HG03571 (cell line): ENCODE measurements around the gene SPATA20.

Experiments
- ATAC-seq: cut with Tn5 transposase; IDR thresholded peaks from one replicate; pipeline ENCODE4 v1.9.1; 2021; ENCODE audit not compliant: unreplicated experiment

Gene SPATA20

DNA sequence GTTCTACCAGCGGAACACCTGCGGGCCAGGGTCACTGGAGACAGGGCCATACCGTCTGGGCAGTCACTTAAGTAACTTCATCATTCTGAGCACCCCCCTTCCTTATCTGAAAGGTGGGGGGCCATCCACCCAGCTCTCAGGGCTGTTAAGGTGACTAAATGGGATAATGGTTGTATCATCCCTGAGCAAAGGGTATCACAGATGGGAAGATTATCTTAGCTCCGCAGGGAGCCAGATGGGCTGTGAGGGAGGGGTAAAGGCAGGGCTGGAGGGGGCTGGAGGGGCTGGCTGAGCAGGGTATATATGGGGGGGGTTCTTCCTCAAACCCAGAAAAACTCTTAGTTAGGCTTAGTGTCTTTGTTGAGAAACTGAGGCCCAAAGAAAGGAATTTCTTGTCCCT is 10.7 kb downstream of the SPATA20 start:
- no peak for ATAC-seq

DNA sequence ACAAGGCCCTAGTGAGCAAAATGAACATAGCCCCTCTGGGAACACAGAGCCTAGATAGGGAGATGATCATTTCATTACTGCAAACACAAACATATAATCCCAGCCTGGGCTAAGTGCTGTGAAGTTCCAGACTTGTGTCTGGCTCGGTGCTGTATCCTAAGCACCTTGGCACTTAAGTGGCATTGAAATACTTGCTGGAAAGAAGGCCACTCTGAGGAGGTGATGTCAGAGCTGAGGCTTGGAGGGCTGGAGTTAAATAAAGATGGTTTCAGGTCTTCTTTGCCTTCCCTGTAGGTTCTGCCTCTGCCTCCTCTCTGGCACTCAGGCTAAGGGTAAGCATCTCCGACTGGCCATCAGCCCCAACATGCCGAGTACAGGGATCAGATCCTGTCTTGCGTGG is 11.1 kb downstream of the SPATA20 start:
- ATAC-seq = no peak

GRCh38 chr17:50558581-50558940 is 11.6 kb downstream of the SPATA20 start:
- ATAC-seq = no peak

DNA sequence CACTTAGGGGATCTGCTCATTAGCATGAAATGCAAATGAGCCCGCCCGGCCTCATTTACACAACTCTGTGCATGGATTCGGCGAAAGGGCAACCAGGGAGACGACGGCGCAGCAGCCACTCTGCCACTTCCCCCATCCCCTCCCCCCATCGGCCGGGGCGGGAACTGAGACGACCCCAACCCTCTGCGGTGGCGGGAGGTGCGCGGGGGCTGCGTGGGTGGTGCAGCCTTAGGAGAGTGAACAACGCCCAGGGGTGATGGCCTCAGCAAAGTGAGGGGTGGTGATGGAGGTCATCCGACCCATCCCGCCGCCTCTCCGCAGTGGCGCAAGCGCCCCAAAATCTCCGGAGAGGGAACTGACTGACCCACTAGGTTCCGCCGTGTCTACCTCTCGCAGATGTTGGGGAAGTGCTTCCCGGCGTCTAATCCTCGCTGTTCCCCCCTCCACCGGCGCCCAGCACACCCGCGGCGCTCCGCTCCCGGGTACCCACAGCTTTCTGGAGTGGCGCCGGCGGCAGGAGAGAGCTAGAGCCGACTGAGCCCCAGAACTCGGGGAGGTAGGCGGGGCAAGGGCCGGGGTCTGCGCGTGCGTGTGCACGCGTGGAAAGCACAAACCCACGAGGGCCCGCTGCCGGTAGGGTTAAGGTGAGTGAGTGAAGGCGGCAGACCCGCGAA is 12.1 kb downstream of the SPATA20 start:
- ATAC-seq = no peak

GRCh38 chr17:50559674-50560184 is 12.8 kb downstream of the SPATA20 start:
- ATAC-seq = no peak

DNA sequence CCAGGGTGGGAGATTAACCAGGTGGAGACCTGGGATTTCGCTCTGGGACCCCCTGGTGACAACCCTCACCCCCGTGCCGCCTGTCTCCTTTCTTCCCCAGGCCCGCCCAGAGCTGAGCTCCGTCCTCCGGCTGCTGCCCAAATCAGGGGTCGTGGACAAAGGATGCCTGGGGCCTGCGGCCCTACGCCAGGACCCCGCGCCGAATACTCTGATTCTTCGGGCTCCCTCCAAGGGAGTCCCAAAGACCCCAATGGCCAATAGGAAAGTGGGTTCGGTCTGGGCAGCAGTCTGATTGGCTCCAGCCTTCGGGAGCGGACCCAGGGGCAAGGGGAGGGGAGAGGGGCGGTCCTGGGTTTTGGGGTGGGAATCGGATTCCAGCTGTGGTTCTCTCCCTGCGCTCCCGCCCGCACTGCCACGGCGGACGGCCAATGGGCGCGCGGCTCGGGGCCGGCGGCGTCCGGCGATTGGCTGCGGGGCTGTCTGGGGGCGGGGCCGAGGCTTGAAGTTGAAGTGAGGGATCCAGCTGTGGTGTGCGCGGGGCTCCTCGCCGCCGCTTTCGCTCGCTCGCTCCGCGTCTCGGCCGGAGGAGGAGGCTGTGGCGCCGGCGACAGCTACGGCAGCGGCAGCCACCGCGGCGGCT is 13.3 kb downstream of the SPATA20 start, which contains the start of gene CACNA1G:
CACNA1G (plus strand) TSS at position 531 of the 640 bp plus-strand sequence. CDS start 745 bp downstream, outside the sequence.
- ATAC-seq = peak; percentile 92

GRCh38 chr17:50560931-50561745 is 14.2 kb downstream of the SPATA20 start:
- ATAC-seq = no peak

- ATAC-seq = no peak
Observed at GRCh38 chr17:50561746-50562141, 14.8 kb downstream of the SPATA20 start.

DNA sequence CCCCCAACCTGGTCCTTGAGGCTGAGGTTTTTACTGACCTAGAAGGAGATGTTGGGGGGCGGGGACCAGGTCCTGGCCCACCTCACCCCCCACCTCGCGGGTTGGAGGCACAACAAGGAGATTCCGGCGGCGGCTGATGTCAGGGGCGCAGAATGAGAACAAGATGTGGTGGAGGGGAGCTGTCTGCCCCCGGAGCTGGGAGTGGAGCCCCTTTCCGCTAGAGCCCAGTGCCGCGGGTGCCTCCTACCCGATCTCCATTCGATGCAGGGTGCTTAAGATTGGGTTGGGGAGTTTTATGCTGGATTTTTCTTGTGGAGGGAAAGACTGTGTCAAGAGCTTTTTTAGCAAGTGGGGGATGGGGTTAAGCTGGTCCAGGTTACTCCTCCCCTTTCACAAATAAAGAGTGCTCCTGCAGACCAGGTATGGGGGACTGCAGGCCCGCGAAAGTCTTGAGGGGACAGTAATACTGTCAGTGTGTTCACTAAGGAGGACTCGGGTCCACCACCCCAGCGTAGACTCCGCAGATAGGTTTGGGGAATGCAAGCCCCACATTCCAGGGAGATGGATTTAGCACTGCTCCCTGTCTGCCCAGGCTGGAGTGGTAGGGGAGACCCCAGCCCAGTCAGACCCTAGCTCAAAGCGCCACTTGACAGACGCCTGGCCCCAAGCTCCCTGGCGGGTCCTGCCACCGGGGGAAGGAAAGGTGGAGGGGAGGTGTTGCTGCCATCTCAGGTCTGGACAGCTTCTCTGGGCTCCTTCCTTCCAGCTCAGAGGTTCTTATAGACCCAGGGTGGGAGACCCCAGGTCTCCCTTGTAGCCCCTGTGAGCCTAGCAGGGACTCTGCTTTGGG is 15.5 kb downstream of the SPATA20 start:
- ATAC-seq = no peak

GRCh38 chr17:50563092-50563511 is 16.1 kb downstream of the SPATA20 start:
- no peak for ATAC-seq

DNA sequence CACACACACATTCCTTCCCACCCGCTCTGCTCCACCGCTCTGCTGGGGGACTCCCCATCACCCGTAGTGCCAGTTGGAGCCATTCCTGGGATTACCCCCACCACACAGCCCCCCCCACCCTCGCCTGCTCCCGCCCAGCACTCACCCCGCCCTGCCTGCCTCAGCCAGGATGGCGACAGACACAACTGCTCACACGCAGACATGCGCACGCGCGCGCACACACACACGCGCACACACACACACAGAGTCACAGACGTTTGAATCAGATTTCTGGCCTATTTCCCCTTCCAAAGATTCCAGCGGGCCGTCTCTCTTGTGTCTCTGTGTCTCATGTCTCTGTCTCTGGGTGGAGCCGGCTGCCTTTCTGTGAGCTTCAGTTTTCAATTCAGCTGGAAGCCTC is 17.9 kb downstream of the SPATA20 start:
- ATAC-seq = no peak

DNA sequence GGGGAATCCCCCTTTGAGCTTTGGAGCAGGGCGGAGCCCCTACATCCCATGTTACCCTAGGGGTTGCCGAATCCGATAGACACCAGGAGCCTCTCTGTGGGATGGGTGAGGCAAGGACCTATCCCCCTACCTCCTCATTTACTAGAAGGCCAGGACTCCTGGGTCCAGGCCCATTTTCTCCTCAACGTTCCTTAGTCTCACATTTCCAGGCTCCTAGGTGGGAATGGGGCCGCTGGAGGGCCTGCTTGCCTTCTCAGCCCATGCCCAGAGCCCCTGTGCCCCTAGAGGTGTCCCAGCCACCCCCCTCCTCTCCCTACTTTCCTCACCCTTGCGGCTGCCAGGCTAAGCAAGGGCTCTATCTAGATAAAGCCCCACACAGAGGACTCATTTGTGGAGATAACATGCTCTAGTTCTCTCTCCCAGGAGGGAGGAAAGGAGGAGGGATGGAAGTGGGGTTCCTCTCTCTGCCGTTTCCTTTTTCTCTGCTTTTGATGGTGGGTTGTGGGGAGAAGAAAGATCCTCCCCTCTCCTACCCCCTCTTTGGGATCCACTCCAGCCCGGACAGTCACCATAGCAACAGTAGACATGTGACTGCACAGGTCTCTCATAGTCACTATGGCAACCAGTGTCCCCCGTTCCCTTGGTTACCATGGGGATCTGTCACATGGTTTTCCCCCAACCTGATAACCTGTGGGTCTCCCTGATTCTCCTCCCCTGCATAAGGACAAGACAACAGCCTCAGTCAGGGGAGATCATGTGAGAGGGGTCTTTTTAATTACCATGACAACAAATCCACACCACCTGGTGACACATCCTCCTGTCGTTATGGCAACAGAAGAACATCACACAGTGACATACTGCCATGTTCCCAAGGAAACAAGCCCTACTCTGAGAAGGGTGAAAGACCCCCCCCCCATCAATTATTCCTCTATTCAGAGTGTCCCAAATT is 18.7 kb downstream of the SPATA20 start:
- ATAC-seq = no peak

DNA sequence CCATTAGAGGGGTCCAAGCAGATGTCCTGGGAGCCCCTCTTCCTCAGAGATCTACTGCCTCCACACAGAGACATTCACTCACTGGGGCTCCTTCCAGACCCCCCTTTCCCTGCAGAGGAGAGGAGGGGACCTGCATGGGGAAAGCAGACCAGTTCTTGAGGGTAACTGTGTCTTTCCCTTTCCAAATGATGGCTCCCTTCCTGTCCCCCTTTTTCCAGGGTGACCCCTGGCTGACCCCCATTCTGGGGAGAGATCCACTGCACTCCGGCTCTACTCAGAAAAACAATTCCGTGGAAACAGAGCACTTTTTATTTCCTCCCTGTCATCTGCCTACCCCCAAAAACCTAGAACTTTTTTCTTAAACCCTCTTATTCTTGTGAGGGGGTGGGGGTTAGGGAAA is 19.9 kb downstream of the SPATA20 start:
- no peak for ATAC-seq

GRCh38 chr17:50568659-50569058 is 21.7 kb downstream of the SPATA20 start:
- ATAC-seq = no peak

- no peak for ATAC-seq
Observed at GRCh38 chr17:50569592-50569991, 22.6 kb downstream of the SPATA20 start.

DNA sequence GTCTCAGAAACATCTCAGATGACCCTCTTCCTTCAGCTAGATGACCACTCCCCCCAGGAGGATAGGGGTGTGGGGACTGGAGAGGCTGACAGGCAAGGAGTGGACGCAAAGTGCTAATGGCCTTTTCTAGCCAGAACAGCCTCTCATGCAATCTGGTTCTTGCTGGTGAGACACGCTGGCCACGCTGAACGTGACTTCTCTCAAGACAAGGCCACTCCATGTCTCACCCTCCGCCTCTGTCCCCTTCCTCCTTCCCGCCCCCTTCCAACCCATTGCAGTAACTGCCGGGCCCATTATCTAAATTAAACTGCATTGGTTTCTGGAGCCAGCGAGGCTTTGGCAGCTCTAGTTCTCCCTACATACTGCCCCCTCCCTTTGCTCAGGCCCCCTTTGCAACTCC is 23.1 kb downstream of the SPATA20 start:
- no peak for ATAC-seq

- ATAC-seq = no peak
Observed at GRCh38 chr17:50570528-50570927, 23.6 kb downstream of the SPATA20 start.

GRCh38 chr17:50571681-50572080 is 24.7 kb downstream of the SPATA20 start:
- no peak for ATAC-seq

- ATAC-seq = no peak
Observed at GRCh38 chr17:50572541-50572940, 25.6 kb downstream of the SPATA20 start.
